ENCODE measurements around the gene IL17REL. TPM values are rescaled to one million over a fixed set of nuclear protein-coding genes. Genes with fewer than 3 reads are reported as not detected.
A peak's percentile ranks its signal among the peaks of the same experiment; 100 is the strongest.

IL17REL gene
- total and polyA plus RNA-seq, 2 of the 13 experiments (the other 11 are each of a cell fraction or from before 2014, with no cell fraction given): not detected

DNA sequence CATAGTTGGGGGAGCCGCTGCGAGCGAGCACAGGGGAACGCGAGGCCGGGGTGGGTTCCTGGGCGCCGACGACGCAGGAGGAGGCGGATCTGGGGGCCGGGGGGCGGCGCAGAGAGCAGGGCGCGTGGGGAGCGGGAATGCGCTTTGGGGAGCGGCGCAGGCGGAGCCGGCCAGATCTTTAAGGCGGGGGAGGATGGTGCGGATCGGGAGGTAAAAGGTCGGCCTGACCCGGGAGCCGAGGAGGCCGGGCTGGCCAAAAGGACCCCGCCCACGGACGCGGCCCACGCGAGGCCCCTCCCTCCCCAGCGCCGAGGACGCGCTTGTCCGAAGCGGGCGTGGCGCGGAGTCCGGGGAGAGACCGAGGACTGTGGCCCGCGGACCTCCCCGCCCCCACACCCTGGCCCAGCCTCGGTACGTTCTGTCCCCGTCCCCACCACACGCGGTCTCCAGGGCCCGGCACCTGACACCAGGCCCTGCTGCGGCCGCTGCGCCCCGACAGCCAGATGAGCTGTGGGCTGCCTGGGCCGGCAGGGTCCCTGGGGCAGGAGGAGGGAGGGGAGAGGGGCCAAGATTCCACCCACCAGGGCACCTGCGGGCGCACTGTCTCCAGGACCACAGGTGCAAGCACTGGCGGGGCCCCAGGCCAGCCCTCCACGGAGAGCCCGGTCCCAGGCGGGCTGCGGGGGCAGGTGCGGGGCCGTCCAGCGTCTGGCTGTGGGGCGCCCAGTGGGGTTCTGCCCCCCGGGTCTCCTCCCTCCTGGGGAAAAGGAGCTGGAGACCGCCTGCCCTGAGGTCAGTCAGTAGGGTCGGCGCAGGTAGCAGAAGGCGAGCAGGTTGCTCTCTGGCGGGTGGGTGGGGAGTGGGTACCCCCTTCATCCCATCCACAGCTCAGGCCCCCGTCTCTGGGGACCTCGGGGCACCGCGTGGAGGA is 41.1 kb downstream of the IL17REL start (continued):
- TF ChIP-seq, protein P1, sequence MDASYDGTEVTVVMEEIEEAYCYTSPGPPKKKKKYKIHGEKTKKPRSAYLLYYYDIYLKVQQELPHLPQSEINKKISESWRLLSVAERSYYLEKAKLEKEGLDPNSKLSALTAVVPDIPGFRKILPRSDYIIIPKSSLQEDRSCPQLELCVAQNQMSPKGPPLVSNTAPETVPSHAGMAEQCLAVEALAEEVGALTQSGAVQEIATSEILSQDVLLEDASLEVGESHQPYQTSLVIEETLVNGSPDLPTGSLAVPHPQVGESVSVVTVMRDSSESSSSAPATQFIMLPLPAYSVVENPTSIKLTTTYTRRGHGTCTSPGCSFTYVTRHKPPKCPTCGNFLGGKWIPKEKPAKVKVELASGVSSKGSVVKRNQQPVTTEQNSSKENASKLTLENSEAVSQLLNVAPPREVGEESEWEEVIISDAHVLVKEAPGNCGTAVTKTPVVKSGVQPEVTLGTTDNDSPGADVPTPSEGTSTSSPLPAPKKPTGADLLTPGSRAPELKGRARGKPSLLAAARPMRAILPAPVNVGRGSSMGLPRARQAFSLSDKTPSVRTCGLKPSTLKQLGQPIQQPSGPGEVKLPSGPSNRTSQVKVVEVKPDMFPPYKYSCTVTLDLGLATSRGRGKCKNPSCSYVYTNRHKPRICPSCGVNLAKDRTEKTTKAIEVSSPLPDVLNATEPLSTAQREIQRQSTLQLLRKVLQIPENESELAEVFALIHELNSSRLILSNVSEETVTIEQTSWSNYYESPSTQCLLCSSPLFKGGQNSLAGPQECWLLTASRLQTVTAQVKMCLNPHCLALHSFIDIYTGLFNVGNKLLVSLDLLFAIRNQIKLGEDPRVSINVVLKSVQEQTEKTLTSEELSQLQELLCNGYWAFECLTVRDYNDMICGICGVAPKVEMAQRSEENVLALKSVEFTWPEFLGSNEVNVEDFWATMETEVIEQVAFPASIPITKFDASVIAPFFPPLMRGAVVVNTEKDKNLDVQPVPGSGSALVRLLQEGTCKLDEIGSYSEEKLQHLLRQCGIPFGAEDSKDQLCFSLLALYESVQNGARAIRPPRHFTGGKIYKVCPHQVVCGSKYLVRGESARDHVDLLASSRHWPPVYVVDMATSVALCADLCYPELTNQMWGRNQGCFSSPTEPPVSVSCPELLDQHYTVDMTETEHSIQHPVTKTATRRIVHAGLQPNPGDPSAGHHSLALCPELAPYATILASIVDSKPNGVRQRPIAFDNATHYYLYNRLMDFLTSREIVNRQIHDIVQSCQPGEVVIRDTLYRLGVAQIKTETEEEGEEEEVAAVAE (CRISPR knock-in tag; IDR thresholded peaks at IDR 0.05; ENCODE audit: borderline replicate concordance): no peak
- TF ChIP-seq MED13 (CRISPR knock-in tag; IDR thresholded peaks at IDR 0.05) (no peak), KDM5A (IDR thresholded peaks at IDR 0.05; ENCODE audit: borderline replicate concordance, low read length) (no peak), ZNF337 (CRISPR knock-in tag; IDR thresholded peaks at IDR 0.05; ENCODE audit: borderline replicate concordance, low read depth) (no peak), PHB2 (IDR thresholded peaks at IDR 0.05; ENCODE audit: partially characterized antibody) (no peak), NBN (conservative IDR thresholded peaks at IDR 0.05) (no peak), ZFY (CRISPR knock-in tag; IDR thresholded peaks at IDR 0.05) (peak; percentile 59), ZNF317 (CRISPR knock-in tag; IDR thresholded peaks at IDR 0.05) (no peak), FOXO1 (CRISPR knock-in tag; IDR thresholded peaks at IDR 0.05) (no peak), ZNF496 (CRISPR knock-in tag; IDR thresholded peaks at IDR 0.05; ENCODE audit: insufficient replicate concordance) (no peak), ISX (CRISPR knock-in tag; conservative IDR thresholded peaks at IDR 0.05) (no peak), EEA1 (CRISPR knock-in tag; IDR thresholded peaks at IDR 0.05; ENCODE audit: borderline replicate concordance) (no peak), RBFOX2 (IDR thresholded peaks at IDR 0.05; ENCODE audit: low read depth, low read length) (peak; percentile 75), ZNF251 (CRISPR knock-in tag; IDR thresholded peaks at IDR 0.05) (no peak), MEF2D (CRISPR knock-in tag; IDR thresholded peaks at IDR 0.05) (no peak), ZFP90 (CRISPR knock-in tag; IDR thresholded peaks at IDR 0.05; ENCODE audit: borderline replicate concordance) (no peak; the same call in 1 of the 2 replicates), NFYB (CRISPR knock-in tag; IDR thresholded peaks at IDR 0.05) (no peak), HNRNPUL1 (IDR thresholded peaks at IDR 0.05; ENCODE audit: low read depth, low read length) (no peak), NR2C2 (CRISPR knock-in tag; IDR thresholded peaks at IDR 0.05; ENCODE audit: borderline replicate concordance) (no peak; the same call in none of the 2 replicates), FOXM1 (CRISPR knock-in tag; IDR thresholded peaks at IDR 0.05) (no peak), PRPF4 (IDR thresholded peaks at IDR 0.05; ENCODE audit: low read depth, low read length, poor library complexity, severe bottlenecking) (no peak)
- TF ChIP-seq, protein P2, sequence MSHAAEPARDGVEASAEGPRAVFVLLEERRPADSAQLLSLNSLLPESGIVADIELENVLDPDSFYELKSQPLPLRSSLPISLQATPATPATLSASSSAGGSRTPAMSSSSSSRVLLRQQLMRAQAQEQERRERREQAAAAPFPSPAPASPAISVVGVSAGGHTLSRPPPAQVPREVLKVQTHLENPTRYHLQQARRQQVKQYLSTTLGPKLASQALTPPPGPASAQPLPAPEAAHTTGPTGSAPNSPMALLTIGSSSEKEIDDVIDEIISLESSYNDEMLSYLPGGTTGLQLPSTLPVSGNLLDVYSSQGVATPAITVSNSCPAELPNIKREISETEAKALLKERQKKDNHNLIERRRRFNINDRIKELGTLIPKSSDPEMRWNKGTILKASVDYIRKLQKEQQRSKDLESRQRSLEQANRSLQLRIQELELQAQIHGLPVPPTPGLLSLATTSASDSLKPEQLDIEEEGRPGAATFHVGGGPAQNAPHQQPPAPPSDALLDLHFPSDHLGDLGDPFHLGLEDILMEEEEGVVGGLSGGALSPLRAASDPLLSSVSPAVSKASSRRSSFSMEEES (CRISPR knock-in tag; IDR thresholded peaks at IDR 0.05): no peak
- TF ChIP-seq, protein P3, sequence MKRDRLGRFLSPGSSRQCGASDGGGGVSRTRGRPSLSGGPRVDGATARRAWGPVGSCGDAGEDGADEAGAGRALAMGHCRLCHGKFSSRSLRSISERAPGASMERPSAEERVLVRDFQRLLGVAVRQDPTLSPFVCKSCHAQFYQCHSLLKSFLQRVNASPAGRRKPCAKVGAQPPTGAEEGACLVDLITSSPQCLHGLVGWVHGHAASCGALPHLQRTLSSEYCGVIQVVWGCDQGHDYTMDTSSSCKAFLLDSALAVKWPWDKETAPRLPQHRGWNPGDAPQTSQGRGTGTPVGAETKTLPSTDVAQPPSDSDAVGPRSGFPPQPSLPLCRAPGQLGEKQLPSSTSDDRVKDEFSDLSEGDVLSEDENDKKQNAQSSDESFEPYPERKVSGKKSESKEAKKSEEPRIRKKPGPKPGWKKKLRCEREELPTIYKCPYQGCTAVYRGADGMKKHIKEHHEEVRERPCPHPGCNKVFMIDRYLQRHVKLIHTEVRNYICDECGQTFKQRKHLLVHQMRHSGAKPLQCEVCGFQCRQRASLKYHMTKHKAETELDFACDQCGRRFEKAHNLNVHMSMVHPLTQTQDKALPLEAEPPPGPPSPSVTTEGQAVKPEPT (CRISPR knock-in tag; IDR thresholded peaks at IDR 0.05; ENCODE audit: low read depth): 0 out of 2 replicates have a peak, but pooled peaks have one; percentile 3

All from HepG2 (cell line).